HepG2 (cell line): ENCODE results near the gene GNG7. TPM values are rescaled to one million over a fixed set of nuclear protein-coding genes. Genes with fewer than 3 reads are reported as not detected.

Source experiments
- AHR ChIP-seq: IDR thresholded peaks from 2 replicates; pipeline ENCODE4 v1.6.1; 2018; ENCODE audit warnings: missing genetic modification reagents, missing compliant biosample characterization
- BCL6 ChIP-seq: IDR thresholded peaks from 2 replicates; pipeline ENCODE4 v1.6.1; 2016; ENCODE audit warnings: missing genetic modification reagents, missing compliant biosample characterization
- E2F1 ChIP-seq: sonication (generic); formaldehyde crosslinking; IDR thresholded peaks from 2 replicates; pipeline ENCODE4 v1.5.0; 2020; ENCODE audit warnings: missing genetic modification reagents
- HOXA5 ChIP-seq: sonication (generic); formaldehyde crosslinking; IDR thresholded peaks from 2 replicates; pipeline ENCODE4 v1.4.0; 2020; ENCODE audit warnings: missing genetic modification reagents
- MED8 ChIP-seq: sonication (generic); formaldehyde crosslinking; IDR thresholded peaks from 2 replicates; pipeline ENCODE4 v1.8.1; 2023; ENCODE audit warnings: mild to moderate bottlenecking, missing genetic modification reagents; ENCODE audit not compliant: insufficient replicate concordance
- MEIS2 ChIP-seq: sonication (generic); formaldehyde crosslinking; IDR thresholded peaks from 2 replicates; pipeline ENCODE4 v1.9.0; 2021; ENCODE audit warnings: mild to moderate bottlenecking, missing genetic modification reagents
- NFKB2 ChIP-seq: sonication (generic); formaldehyde crosslinking; IDR thresholded peaks from 2 replicates; pipeline ENCODE4 v1.4.0; 2020; ENCODE audit warnings: missing genetic modification reagents, borderline replicate concordance
- PAX8 ChIP-seq: sonication (generic); formaldehyde crosslinking; IDR thresholded peaks from 2 replicates; pipeline ENCODE4 v1.8.0; 2022; ENCODE audit warnings: mild to moderate bottlenecking, missing genetic modification reagents, borderline replicate concordance
- RAD51 ChIP-seq: fragments of 450-650 bp; IDR thresholded peaks from 2 replicates; pipeline ENCODE4 v1.6.1; 2016; ENCODE audit warnings: borderline replicate concordance
- SIX4 ChIP-seq: sonication (generic); formaldehyde crosslinking; IDR thresholded peaks from 2 replicates; pipeline ENCODE4 v1.4.0; 2020; ENCODE audit warnings: missing genetic modification reagents
- SP140L ChIP-seq: sonication (generic); formaldehyde crosslinking; IDR thresholded peaks from 2 replicates; pipeline ENCODE4 v1.4.0; 2020; ENCODE audit warnings: missing genetic modification reagents, borderline replicate concordance
- XBP1 ChIP-seq: sonication (generic); formaldehyde crosslinking; IDR thresholded peaks from 2 replicates; pipeline ENCODE4 v1.5.0; 2020; ENCODE audit warnings: missing genetic modification reagents
- YEATS4 ChIP-seq: sonication (generic); formaldehyde crosslinking; IDR thresholded peaks from 2 replicates; pipeline ENCODE4 v1.4.0; 2020; ENCODE audit warnings: missing genetic modification reagents, borderline replicate concordance
- ZKSCAN8 ChIP-seq: IDR thresholded peaks from 2 replicates; pipeline ENCODE4 v1.6.1; 2016; ENCODE audit warnings: borderline replicate concordance, missing genetic modification reagents, missing compliant biosample characterization
- ZNF232 ChIP-seq: sonication (generic); formaldehyde crosslinking; IDR thresholded peaks from 2 replicates; pipeline ENCODE4 v1.4.0; 2020; ENCODE audit warnings: missing genetic modification reagents, borderline replicate concordance
- ZNF549 ChIP-seq: sonication (generic); formaldehyde crosslinking; IDR thresholded peaks from 2 replicates; pipeline ENCODE4 v1.5.0; 2020; ENCODE audit warnings: missing genetic modification reagents
- ZNF674 ChIP-seq: sonication (generic); formaldehyde crosslinking; IDR thresholded peaks from 2 replicates; pipeline ENCODE4 v1.5.0; 2020; ENCODE audit warnings: low read depth, mild to moderate bottlenecking, missing genetic modification reagents
- ZNF678 ChIP-seq: sonication (generic); formaldehyde crosslinking; IDR thresholded peaks from 2 replicates; pipeline ENCODE4 v1.4.0; 2020; ENCODE audit warnings: mild to moderate bottlenecking, missing genetic modification reagents
- ZNF710 ChIP-seq: sonication (generic); formaldehyde crosslinking; IDR thresholded peaks from 2 replicates; pipeline ENCODE4 v1.5.0; 2020; ENCODE audit warnings: mild to moderate bottlenecking, missing genetic modification reagents, borderline replicate concordance
- polyA plus RNA-seq, 8 experiments: library from polyadenylated mRNA; depleted of rRNA in 3 of 8; stranded (reverse) in 7 of 8; unstranded in 1 of 8; fragments of >200 nt; fragmentation: Illumina TruSeq in 4 of 8; extraction: Trizol in 4 of 8; gene quantifications; 2 replicates each; pipeline versions ENCODE4 v1.2.1 to v1.2.3, GENCODE V29; 2011 to 2016; ENCODE audit warnings: low read depth in 4 of 8, missing spikeins in 1 of 8, mixed read lengths in 1 of 8; ENCODE audit not compliant: insufficient read depth in 1 of 8
- total RNA-seq, 5 experiments: library from RNA; depleted of rRNA; stranded (reverse); fragments of >200 nt; fragmentation: Illumina TruSeq; extraction: Trizol; gene quantifications; 2 replicates each; pipeline ENCODE4 v1.2.3, GENCODE V29; 2016; ENCODE audit warnings: low read depth in 1 of 5
- TF ChIP-seq, protein P1 (sequence below): sonication (generic); formaldehyde crosslinking; IDR thresholded peaks from 2 replicates; pipeline ENCODE4 v1.4.0; 2020; ENCODE audit warnings: missing genetic modification reagents
- TF ChIP-seq, protein P2 (sequence below): IDR thresholded peaks from 2 replicates; pipeline ENCODE4 v1.6.1; 2016

The GNG7 gene
- total and polyA plus RNA-seq, 2 of the 13 experiments (the other 11 are each of a cell fraction or from before 2014, with no cell fraction given) = 1.4 to 3.3 TPM

DNA sequence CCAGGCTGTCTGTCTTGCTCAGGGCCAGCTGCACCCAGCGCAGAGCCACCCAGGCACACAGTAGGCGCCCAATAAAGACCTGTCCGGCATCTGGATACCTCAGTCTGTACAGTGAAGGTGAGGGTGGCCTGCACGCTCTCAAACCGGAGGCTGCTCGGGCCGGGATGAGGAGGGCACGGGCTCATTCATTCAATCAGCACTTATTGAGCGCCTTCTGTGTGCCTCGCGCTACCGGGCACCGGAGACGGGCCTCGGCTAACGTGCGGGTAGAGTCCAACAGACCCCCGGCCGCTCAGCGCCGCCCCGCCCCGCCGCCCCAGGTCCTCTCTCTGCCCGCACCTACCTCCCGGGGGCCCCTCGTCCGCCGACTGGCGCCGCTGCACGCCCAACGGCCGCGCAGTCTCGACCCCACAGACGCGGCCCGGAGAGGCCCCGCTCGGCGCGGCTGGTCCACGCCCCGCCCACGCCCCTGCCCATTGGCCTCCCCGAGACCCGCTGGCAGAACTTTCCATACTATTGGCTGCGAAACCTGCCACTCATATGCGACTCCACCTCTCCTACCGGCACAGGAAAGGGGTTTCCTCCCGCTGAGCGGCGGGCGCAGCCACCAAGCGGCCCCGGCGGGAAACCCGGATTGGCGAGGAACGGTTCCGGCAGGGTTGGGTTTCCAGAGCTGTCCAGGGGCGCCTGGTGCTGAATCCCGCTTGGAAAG is 37.3 kb upstream of the GNG7 start, which contains the start of gene SLC39A3 (continued):
- TF ChIP-seq SIX4 (peak; percentile 91), MEIS2 (CRISPR knock-in tag) (peak; percentile 98), ZKSCAN8 (CRISPR knock-in tag) (peak; percentile 100), BCL6 (CRISPR knock-in tag) (peak; percentile 73), RAD51 (no peak), ZNF674 (no peak), ZNF710 (CRISPR knock-in tag) (peak; percentile 81), ZNF549 (CRISPR knock-in tag) (no peak), HOXA5 (CRISPR knock-in tag) (peak; percentile 99), PAX8 (CRISPR knock-in tag) (no peak), YEATS4 (CRISPR knock-in tag) (peak; percentile 86; the same call in 1 of the 2 replicates), ZNF678 (CRISPR knock-in tag) (no peak), MED8 (CRISPR knock-in tag) (peak; percentile 19), SP140L (CRISPR knock-in tag) (peak; percentile 99), E2F1 (CRISPR knock-in tag) (peak; percentile 73; the same call in 1 of the 2 replicates), XBP1 (peak; percentile 90; the same call in 1 of the 2 replicates), AHR (peak; percentile 98; the same call in 1 of the 2 replicates), ZNF232 (CRISPR knock-in tag) (peak; percentile 99), NFKB2 (CRISPR knock-in tag) (peak; percentile 96; the same call in 1 of the 2 replicates)
- TF ChIP-seq, protein P1, sequence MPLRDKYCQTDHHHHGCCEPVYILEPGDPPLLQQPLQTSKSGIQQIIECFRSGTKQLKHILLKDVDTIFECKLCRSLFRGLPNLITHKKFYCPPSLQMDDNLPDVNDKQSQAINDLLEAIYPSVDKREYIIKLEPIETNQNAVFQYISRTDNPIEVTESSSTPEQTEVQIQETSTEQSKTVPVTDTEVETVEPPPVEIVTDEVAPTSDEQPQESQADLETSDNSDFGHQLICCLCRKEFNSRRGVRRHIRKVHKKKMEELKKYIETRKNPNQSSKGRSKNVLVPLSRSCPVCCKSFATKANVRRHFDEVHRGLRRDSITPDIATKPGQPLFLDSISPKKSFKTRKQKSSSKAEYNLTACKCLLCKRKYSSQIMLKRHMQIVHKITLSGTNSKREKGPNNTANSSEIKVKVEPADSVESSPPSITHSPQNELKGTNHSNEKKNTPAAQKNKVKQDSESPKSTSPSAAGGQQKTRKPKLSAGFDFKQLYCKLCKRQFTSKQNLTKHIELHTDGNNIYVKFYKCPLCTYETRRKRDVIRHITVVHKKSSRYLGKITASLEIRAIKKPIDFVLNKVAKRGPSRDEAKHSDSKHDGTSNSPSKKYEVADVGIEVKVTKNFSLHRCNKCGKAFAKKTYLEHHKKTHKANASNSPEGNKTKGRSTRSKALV (CRISPR knock-in tag) = peak; percentile 71; the same call in 1 of the 2 replicates
- TF ChIP-seq, protein P2, sequence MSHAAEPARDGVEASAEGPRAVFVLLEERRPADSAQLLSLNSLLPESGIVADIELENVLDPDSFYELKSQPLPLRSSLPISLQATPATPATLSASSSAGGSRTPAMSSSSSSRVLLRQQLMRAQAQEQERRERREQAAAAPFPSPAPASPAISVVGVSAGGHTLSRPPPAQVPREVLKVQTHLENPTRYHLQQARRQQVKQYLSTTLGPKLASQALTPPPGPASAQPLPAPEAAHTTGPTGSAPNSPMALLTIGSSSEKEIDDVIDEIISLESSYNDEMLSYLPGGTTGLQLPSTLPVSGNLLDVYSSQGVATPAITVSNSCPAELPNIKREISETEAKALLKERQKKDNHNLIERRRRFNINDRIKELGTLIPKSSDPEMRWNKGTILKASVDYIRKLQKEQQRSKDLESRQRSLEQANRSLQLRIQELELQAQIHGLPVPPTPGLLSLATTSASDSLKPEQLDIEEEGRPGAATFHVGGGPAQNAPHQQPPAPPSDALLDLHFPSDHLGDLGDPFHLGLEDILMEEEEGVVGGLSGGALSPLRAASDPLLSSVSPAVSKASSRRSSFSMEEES (CRISPR knock-in tag) = peak; percentile 94
